HepG2 (cell line): Measurements from ENCODE around the gene NLRP12. TPM values are rescaled to one million over a fixed set of nuclear protein-coding genes. Genes with fewer than 3 reads are reported as not detected.

Experiments
- ARID5B ChIP-seq: IDR thresholded peaks from 2 replicates; pipeline ENCODE4 v1.4.0; 2020; ENCODE audit warnings: mild to moderate bottlenecking, missing genetic modification reagents
- ARNT2 ChIP-seq: sonication (generic); formaldehyde crosslinking; IDR thresholded peaks from 2 replicates; pipeline ENCODE4 v1.8.0; 2022; ENCODE audit warnings: mild to moderate bottlenecking, low read depth, missing genetic modification reagents, moderate library complexity
- CCAR2 ChIP-seq: fragments of 200-400 bp; formaldehyde crosslinking; optimal IDR thresholded peaks from 2 replicates; pipeline ENCODE3; 2018; ENCODE audit warnings: low read depth, mild to moderate bottlenecking, low read length, moderate library complexity
- ELF3 ChIP-seq: IDR thresholded peaks from 2 replicates; pipeline ENCODE4 v1.6.1; 2016; ENCODE audit warnings: missing genetic modification reagents, missing compliant biosample characterization
- FOXP1 ChIP-seq, 2 experiments: fragments of 450-650 bp in 1 of 2; IDR thresholded peaks; 2 replicates each; pipeline ENCODE4 v1.6.1; 2017 to 2018; ENCODE audit warnings: antibody characterized with exemption in 1 of 2
- HNF4G ChIP-seq, 2 experiments: sonication (generic) in 1 of 2; formaldehyde crosslinking in 1 of 2; IDR thresholded peaks; 2 replicates each; pipeline versions ENCODE4 v1.4.0 to v1.6.1; 2011 to 2020; ENCODE audit warnings: borderline replicate concordance in 2 of 2, low read depth in 2 of 2, mild to moderate bottlenecking in 2 of 2, low read length in 1 of 2, missing genetic modification reagents in 1 of 2, moderate library complexity in 1 of 2
- KDM2A ChIP-seq: sonication (generic); formaldehyde crosslinking; IDR thresholded peaks from 2 replicates; pipeline ENCODE4 v1.4.0; 2020; ENCODE audit warnings: low read depth, missing genetic modification reagents, borderline replicate concordance
- KMT2A ChIP-seq: sonication (generic); formaldehyde crosslinking; IDR thresholded peaks from 2 replicates; pipeline ENCODE4 v1.4.0; 2020; ENCODE audit warnings: missing genetic modification reagents
- MED8 ChIP-seq: sonication (generic); formaldehyde crosslinking; IDR thresholded peaks from 2 replicates; pipeline ENCODE4 v1.8.1; 2023; ENCODE audit warnings: mild to moderate bottlenecking, missing genetic modification reagents; ENCODE audit not compliant: insufficient replicate concordance
- NR2C2 ChIP-seq: sonication (generic); formaldehyde crosslinking; IDR thresholded peaks from 2 replicates; pipeline ENCODE4 v1.4.0; 2020; ENCODE audit warnings: missing genetic modification reagents, mild to moderate bottlenecking, moderate library complexity, borderline replicate concordance
- NR2F1 ChIP-seq, 2 experiments: fragments of 450-650 bp in 1 of 2; formaldehyde crosslinking in 1 of 2; IDR thresholded peaks; 2 replicates each; pipeline versions ENCODE4 v1.5.0 to v1.6.1; 2016 to 2020; ENCODE audit warnings: mild to moderate bottlenecking in 1 of 2, missing compliant biosample characterization in 1 of 2, missing genetic modification reagents in 1 of 2, moderate library complexity in 1 of 2
- SOX13 ChIP-seq, 3 experiments: fragments of 450-650 bp in 1 of 3; sonication (generic) in 1 of 3; formaldehyde crosslinking in 1 of 3; IDR thresholded peaks in 2 of 3; conservative IDR thresholded peaks in 1 of 3; 2 replicates each; pipeline versions ENCODE4 v1.5.0 to v1.6.1; 2016 to 2020; ENCODE audit warnings: antibody characterized with exemption in 1 of 3, mild to moderate bottlenecking in 1 of 3, missing compliant biosample characterization in 1 of 3, missing genetic modification reagents in 1 of 3, moderate library complexity in 1 of 3
- SP4 ChIP-seq: sonication (generic); formaldehyde crosslinking; IDR thresholded peaks from 2 replicates; pipeline ENCODE4 v1.8.1; 2023; ENCODE audit warnings: mild to moderate bottlenecking, missing genetic modification reagents
- SRSF1 ChIP-seq: fragments of 200-400 bp; formaldehyde crosslinking; optimal IDR thresholded peaks from 2 replicates; pipeline ENCODE3; 2017; ENCODE audit warnings: mild to moderate bottlenecking, low read depth, low read length, moderate library complexity
- TAF1 ChIP-seq: sonication (generic); formaldehyde crosslinking; IDR thresholded peaks from 2 replicates; pipeline ENCODE4 v1.4.0; 2020; ENCODE audit warnings: missing genetic modification reagents
- TBL1XR1 ChIP-seq: fragments of 150-350 bp; IDR thresholded peaks from 2 replicates; pipeline ENCODE4 v1.6.1; 2014; ENCODE audit warnings: borderline replicate concordance, low read length; ENCODE audit not compliant: partially characterized antibody
- ZNF225 ChIP-seq: sonication (generic); formaldehyde crosslinking; IDR thresholded peaks from 2 replicates; pipeline ENCODE4 v1.4.0; 2020; ENCODE audit warnings: mild to moderate bottlenecking, missing genetic modification reagents
- ZNF558 ChIP-seq: sonication (generic); formaldehyde crosslinking; IDR thresholded peaks from 2 replicates; pipeline ENCODE4 v1.9.0; 2022; ENCODE audit warnings: mild to moderate bottlenecking, missing genetic modification reagents, borderline replicate concordance
- ZNF644 ChIP-seq: IDR thresholded peaks from 2 replicates; pipeline ENCODE4 v1.6.1; 2016; ENCODE audit warnings: low read depth
- ZNF746 ChIP-seq: sonication (generic); formaldehyde crosslinking; IDR thresholded peaks from 2 replicates; pipeline ENCODE4 v1.8.0; 2022; ENCODE audit warnings: mild to moderate bottlenecking, missing genetic modification reagents
- ZNF816 ChIP-seq: sonication (generic); formaldehyde crosslinking; IDR thresholded peaks from 2 replicates; pipeline ENCODE4 v1.8.0; 2022; ENCODE audit warnings: missing genetic modification reagents, mild to moderate bottlenecking, borderline replicate concordance
- ZSCAN25 ChIP-seq: sonication (generic); formaldehyde crosslinking; IDR thresholded peaks from 2 replicates; pipeline ENCODE4 v1.8.0; 2022; ENCODE audit warnings: mild to moderate bottlenecking, missing genetic modification reagents
- polyA plus RNA-seq, 8 experiments: library from polyadenylated mRNA; depleted of rRNA in 3 of 8; stranded (reverse) in 7 of 8; unstranded in 1 of 8; fragments of >200 nt; fragmentation: Illumina TruSeq in 4 of 8; extraction: Trizol in 4 of 8; gene quantifications; 2 replicates each; pipeline versions ENCODE4 v1.2.1 to v1.2.3, GENCODE V29; 2011 to 2016; ENCODE audit warnings: low read depth in 4 of 8, missing spikeins in 1 of 8, mixed read lengths in 1 of 8; ENCODE audit not compliant: insufficient read depth in 1 of 8
- total RNA-seq, 5 experiments: library from RNA; depleted of rRNA; stranded (reverse); fragments of >200 nt; fragmentation: Illumina TruSeq; extraction: Trizol; gene quantifications; 2 replicates each; pipeline ENCODE4 v1.2.3, GENCODE V29; 2016; ENCODE audit warnings: low read depth in 1 of 5
- TF ChIP-seq, protein P1 (sequence below): sonication (generic); formaldehyde crosslinking; IDR thresholded peaks from 2 replicates; pipeline ENCODE4 v1.4.0; 2020; ENCODE audit warnings: mild to moderate bottlenecking, missing genetic modification reagents

NLRP12 gene
- total and polyA plus RNA-seq, 2 of the 13 experiments (the other 11 are each of a cell fraction or from before 2014, with no cell fraction given), result 0.15 to 0.20 TPM

- TF ChIP-seq SOX13 (IDR thresholded peaks at IDR 0.05) (peak; percentile 70), SOX13 (CRISPR knock-in tag; conservative IDR thresholded peaks at IDR 0.05 in 1 of 2, IDR thresholded peaks at IDR 0.05 in 1 of 2) (peak in 1 of 2 experiments; percentile 83; a peak in 3 of 4 replicates), SP4 (CRISPR knock-in tag) (0 out of 2 replicates have a peak, but pooled peaks have one; percentile 45), CCAR2 (no peak), ZNF644 (CRISPR knock-in tag) (peak; percentile 68), TAF1 (CRISPR knock-in tag) (peak; percentile 51), ZNF558 (CRISPR knock-in tag) (no peak), ELF3 (peak; percentile 93), SRSF1 (no peak), MED8 (CRISPR knock-in tag) (peak; percentile 65), FOXP1 (IDR thresholded peaks at IDR 0.05) (peak; percentile 77; the same call in 1 of the 2 replicates), FOXP1 (CRISPR knock-in tag; IDR thresholded peaks at IDR 0.05) (peak; percentile 96), KMT2A (CRISPR knock-in tag) (0 out of 2 replicates have a peak, but pooled peaks have one; percentile 47), ARID5B (CRISPR knock-in tag) (peak; percentile 94), NR2F1 (CRISPR knock-in tag; IDR thresholded peaks at IDR 0.05) (peak; percentile 97 to 99), HNF4G (IDR thresholded peaks at IDR 0.05; ENCODE audit: borderline replicate concordance, low read depth, low read length) (peak; percentile 99), HNF4G (CRISPR knock-in tag; IDR thresholded peaks at IDR 0.05; ENCODE audit: borderline replicate concordance, low read depth) (peak; percentile 85), ZNF225 (no peak), NR2C2 (peak; percentile 50; the same call in 1 of the 2 replicates), ZNF816 (CRISPR knock-in tag) (0 out of 2 replicates have a peak, but pooled peaks have one; percentile 34), TBL1XR1 (peak; percentile 85), KDM2A (CRISPR knock-in tag) (peak; percentile 55; the same call in 1 of the 2 replicates), ZSCAN25 (peak; percentile 92), ARNT2 (CRISPR knock-in tag) (peak; percentile 66), ZNF746 (peak; percentile 64)
- TF ChIP-seq, protein P1, sequence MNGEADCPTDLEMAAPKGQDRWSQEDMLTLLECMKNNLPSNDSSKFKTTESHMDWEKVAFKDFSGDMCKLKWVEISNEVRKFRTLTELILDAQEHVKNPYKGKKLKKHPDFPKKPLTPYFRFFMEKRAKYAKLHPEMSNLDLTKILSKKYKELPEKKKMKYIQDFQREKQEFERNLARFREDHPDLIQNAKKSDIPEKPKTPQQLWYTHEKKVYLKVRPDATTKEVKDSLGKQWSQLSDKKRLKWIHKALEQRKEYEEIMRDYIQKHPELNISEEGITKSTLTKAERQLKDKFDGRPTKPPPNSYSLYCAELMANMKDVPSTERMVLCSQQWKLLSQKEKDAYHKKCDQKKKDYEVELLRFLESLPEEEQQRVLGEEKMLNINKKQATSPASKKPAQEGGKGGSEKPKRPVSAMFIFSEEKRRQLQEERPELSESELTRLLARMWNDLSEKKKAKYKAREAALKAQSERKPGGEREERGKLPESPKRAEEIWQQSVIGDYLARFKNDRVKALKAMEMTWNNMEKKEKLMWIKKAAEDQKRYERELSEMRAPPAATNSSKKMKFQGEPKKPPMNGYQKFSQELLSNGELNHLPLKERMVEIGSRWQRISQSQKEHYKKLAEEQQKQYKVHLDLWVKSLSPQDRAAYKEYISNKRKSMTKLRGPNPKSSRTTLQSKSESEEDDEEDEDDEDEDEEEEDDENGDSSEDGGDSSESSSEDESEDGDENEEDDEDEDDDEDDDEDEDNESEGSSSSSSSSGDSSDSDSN (CRISPR knock-in tag), result peak; percentile 44; the same call in 1 of the 2 replicates
Measured at GRCh38 chr19:53864308-53864836, 40.3 kb upstream of the NLRP12 start (continued).
